ENCODE data around the gene LZTS3. TPM values are rescaled to one million over a fixed set of nuclear protein-coding genes. Genes with fewer than 3 reads are reported as not detected.

Gene LZTS3
- total and polyA plus RNA-seq, 2 of the 8 experiments (the other 6 are each of a cell fraction or from before 2014, with no cell fraction given), result 31.8 to 33.5 TPM

DNA sequence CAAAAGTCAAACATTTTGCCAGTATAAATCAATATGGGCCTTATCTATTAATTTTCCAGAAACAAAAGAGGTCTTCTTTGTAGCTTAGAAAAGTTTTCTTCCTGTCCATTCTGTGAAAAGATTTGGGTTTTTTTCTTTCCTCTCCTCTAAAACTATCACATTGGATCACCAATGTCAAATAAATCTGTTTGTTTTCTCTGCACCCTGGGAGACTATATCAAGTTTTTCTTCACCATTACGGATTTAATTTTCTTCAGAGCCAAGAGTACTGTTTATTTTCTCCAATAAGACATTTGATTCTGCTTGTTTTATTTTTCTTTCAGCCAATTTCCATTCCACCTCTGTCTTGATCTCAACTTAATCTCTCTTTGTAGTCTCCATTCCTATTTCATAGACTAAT is 1.9 kb upstream of the LZTS3 start (continued):
- TF ChIP-seq, protein P1, sequence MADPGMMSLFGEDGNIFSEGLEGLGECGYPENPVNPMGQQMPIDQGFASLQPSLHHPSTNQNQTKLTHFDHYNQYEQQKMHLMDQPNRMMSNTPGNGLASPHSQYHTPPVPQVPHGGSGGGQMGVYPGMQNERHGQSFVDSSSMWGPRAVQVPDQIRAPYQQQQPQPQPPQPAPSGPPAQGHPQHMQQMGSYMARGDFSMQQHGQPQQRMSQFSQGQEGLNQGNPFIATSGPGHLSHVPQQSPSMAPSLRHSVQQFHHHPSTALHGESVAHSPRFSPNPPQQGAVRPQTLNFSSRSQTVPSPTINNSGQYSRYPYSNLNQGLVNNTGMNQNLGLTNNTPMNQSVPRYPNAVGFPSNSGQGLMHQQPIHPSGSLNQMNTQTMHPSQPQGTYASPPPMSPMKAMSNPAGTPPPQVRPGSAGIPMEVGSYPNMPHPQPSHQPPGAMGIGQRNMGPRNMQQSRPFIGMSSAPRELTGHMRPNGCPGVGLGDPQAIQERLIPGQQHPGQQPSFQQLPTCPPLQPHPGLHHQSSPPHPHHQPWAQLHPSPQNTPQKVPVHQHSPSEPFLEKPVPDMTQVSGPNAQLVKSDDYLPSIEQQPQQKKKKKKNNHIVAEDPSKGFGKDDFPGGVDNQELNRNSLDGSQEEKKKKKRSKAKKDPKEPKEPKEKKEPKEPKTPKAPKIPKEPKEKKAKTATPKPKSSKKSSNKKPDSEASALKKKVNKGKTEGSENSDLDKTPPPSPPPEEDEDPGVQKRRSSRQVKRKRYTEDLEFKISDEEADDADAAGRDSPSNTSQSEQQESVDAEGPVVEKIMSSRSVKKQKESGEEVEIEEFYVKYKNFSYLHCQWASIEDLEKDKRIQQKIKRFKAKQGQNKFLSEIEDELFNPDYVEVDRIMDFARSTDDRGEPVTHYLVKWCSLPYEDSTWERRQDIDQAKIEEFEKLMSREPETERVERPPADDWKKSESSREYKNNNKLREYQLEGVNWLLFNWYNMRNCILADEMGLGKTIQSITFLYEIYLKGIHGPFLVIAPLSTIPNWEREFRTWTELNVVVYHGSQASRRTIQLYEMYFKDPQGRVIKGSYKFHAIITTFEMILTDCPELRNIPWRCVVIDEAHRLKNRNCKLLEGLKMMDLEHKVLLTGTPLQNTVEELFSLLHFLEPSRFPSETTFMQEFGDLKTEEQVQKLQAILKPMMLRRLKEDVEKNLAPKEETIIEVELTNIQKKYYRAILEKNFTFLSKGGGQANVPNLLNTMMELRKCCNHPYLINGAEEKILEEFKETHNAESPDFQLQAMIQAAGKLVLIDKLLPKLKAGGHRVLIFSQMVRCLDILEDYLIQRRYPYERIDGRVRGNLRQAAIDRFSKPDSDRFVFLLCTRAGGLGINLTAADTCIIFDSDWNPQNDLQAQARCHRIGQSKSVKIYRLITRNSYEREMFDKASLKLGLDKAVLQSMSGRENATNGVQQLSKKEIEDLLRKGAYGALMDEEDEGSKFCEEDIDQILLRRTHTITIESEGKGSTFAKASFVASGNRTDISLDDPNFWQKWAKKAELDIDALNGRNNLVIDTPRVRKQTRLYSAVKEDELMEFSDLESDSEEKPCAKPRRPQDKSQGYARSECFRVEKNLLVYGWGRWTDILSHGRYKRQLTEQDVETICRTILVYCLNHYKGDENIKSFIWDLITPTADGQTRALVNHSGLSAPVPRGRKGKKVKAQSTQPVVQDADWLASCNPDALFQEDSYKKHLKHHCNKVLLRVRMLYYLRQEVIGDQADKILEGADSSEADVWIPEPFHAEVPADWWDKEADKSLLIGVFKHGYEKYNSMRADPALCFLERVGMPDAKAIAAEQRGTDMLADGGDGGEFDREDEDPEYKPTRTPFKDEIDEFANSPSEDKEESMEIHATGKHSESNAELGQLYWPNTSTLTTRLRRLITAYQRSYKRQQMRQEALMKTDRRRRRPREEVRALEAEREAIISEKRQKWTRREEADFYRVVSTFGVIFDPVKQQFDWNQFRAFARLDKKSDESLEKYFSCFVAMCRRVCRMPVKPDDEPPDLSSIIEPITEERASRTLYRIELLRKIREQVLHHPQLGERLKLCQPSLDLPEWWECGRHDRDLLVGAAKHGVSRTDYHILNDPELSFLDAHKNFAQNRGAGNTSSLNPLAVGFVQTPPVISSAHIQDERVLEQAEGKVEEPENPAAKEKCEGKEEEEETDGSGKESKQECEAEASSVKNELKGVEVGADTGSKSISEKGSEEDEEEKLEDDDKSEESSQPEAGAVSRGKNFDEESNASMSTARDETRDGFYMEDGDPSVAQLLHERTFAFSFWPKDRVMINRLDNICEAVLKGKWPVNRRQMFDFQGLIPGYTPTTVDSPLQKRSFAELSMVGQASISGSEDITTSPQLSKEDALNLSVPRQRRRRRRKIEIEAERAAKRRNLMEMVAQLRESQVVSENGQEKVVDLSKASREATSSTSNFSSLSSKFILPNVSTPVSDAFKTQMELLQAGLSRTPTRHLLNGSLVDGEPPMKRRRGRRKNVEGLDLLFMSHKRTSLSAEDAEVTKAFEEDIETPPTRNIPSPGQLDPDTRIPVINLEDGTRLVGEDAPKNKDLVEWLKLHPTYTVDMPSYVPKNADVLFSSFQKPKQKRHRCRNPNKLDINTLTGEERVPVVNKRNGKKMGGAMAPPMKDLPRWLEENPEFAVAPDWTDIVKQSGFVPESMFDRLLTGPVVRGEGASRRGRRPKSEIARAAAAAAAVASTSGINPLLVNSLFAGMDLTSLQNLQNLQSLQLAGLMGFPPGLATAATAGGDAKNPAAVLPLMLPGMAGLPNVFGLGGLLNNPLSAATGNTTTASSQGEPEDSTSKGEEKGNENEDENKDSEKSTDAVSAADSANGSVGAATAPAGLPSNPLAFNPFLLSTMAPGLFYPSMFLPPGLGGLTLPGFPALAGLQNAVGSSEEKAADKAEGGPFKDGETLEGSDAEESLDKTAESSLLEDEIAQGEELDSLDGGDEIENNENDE (IDR thresholded peaks at IDR 0.05; ENCODE audit: insufficient replicate concordance, low read length), result no peak
- no peak for TF ChIP-seq BCL11A (IDR thresholded peaks at IDR 0.05; ENCODE audit: low read depth in 2 of 2, low read length in 2 of 2)
- no peak for TF ChIP-seq SP1 (IDR thresholded peaks at IDR 0.05; ENCODE audit: low read depth, low read length)
- TF ChIP-seq HDAC6 (IDR thresholded peaks at IDR 0.05; ENCODE audit: low read depth, low read length), result no peak
- TF ChIP-seq SIN3A (conservative IDR thresholded peaks at IDR 0.05 in 1 of 2, IDR thresholded peaks at IDR 0.05 in 1 of 2; ENCODE audit: low read depth in 1 of 2, low read length in 2 of 2), result no peak
- TF ChIP-seq POLR2AphosphoS5 (IDR thresholded peaks at IDR 0.05; ENCODE audit: low read depth, low read length), result no peak
- no peak for TF ChIP-seq SIX5 (IDR thresholded peaks at IDR 0.05; ENCODE audit: low read depth, low read length)
- TF ChIP-seq RAD21 (IDR thresholded peaks at IDR 0.05 in 1 of 2, conservative IDR thresholded peaks at IDR 0.05 in 1 of 2; ENCODE audit: low read depth in 2 of 2, low read length in 2 of 2), result no peak
- TF ChIP-seq SAP30 (IDR thresholded peaks at IDR 0.05; ENCODE audit: insufficient read depth, insufficient replicate concordance, low read length), result no peak
- no peak for TF ChIP-seq RNF2 (IDR thresholded peaks at IDR 0.05; ENCODE audit: borderline replicate concordance, low read depth, low read length, missing control alignments, poor library complexity, severe bottlenecking)

Measured in H1 (cell line).